HEK293T (cell line): ENCODE data around the gene KLF6.

ENCODE experiments used
- CTBP1 ChIP-seq: fragments of 450-650 bp; IDR thresholded peaks from 2 replicates; pipeline ENCODE4 v1.6.1; 2016; ENCODE audit warnings: borderline replicate concordance
- FOXA1 ChIP-seq: fragments of 450-650 bp; IDR thresholded peaks from 2 replicates; pipeline ENCODE4 v1.6.1; 2016; ENCODE audit warnings: mild to moderate bottlenecking
- NFRKB ChIP-seq: fragments of 450-650 bp; IDR thresholded peaks from 2 replicates; pipeline ENCODE4 v1.6.1; 2016; ENCODE audit warnings: mild to moderate bottlenecking, moderate library complexity

DNA sequence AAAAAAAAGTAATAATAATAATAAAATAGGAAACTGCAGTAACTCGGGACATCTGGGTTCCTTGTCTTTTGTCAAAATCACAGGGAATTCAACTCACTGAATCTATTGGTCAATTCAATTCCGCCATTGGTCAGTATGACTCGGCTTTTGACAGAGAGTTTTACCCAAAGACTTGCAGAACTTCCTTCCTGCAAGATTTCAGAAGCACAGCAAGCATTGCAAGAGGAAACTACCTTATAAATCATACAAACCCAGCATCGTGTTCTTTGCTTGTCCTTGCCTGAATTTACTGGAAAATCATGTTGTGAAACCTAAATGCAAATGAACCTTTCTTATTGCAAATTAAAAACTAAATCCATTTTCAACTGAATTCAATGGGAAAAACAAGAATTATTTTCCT lies 15.5 kb downstream of the KLF6 start:
- TF ChIP-seq CTBP1 (no peak), FOXA1 (no peak), NFRKB (no peak)
